Lower leg skin (tissue), 4 donors: ENCODE measurements around the gene GTPBP3. TPM values are rescaled to one million over a fixed set of nuclear protein-coding genes. Genes with fewer than 3 reads are reported as not detected.

Source experiments
- DNase-seq, 2 donors: peaks; one replicate each; pipeline ENCODE4 v3.0.0-alpha.2; 2019; ENCODE audit warnings: low spot score in 2 of 2
- H3K4me3 ChIP-seq: fragments of 200-600 bp; sonication (generic); 2 replicates; pipeline ENCODE4 v1.5.1; 2017; ENCODE audit warnings: mild to moderate bottlenecking, low read depth; ENCODE audit not compliant: poor library complexity, severe bottlenecking
- POLR2A ChIP-seq, 2 donors: fragments of 450-650 bp; IDR thresholded peaks; one replicate each; pipeline ENCODE4 v1.6.1; 2016 to 2017; ENCODE audit warnings: antibody characterized with exemption in 2 of 2, mild to moderate bottlenecking in 1 of 2, moderate library complexity in 1 of 2
- WGBS, 2 donors: methylation state at CpG; one replicate each; pipeline ENCODE4 v1.1.5; 2018; 5-methylcytosine and 5-hydroxymethylcytosine counted together
- intact Hi-C: fragments of 100-400 bp; cut with DNase I; formaldehyde crosslinking; loops from one replicate; pipeline ENCODE4 v1.15.0; 2023; ENCODE audit warnings: low total_unique reads
- total RNA-seq, 4 donors: library from RNA; depleted of rRNA; stranded (reverse); fragments of >200 nt; gene quantifications; one replicate each; pipeline ENCODE4 v1.1.0, GENCODE V29; 2016
- TF ChIP-seq, protein P1 (sequence below), 3 donors: fragments of 450-650 bp; IDR thresholded peaks; one replicate each; pipeline ENCODE4 v1.5.1; 2016; ENCODE audit warnings: antibody characterized with exemption in 3 of 3, mild to moderate bottlenecking in 3 of 3, moderate library complexity in 2 of 3

GTPBP3 gene
- total RNA-seq, 4 donors from 2014 or later, result 30.6 to 36.8 (median 35.0) TPM

DNA sequence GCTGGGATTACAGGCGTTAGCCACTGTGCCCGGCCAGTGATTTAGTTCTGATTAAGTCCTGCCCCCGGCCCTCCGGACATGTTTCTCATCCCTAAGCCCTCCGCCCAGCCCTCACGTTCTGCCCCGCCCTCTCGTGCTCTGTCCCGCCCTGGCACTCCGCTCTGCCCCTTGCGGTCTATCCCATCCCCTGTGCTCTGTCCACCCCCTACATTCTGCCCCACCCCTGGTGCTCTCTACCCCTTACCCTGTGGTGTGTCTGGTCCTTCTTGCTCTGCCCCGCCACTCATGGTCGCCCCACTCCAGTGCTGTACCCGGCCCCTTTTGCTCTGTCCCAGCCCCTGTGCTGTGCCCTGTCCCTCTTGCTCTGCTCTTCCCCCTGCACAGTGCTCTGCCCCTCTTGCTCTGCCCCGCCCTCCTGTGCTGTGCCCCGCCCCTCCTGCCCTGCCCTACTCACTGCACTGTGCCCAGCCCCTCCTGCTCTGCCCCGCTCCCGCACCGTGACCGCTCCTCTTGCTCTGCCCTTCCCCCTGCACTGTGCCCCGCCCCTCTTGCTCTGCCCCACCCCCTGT is 3.0 kb downstream of the GTPBP3 start:
- H3K4me3 ChIP-seq, result no peak overlapping the region
- intact Hi-C loops, result no loop called here
- WGBS, 2 donors, result 55 to 64% methylated on average over 21 of the region's 21 CpGs
- no peak for DNase-seq
- TF ChIP-seq POLR2A (IDR thresholded peaks at IDR 0.05), result no peak
- TF ChIP-seq, protein P1, sequence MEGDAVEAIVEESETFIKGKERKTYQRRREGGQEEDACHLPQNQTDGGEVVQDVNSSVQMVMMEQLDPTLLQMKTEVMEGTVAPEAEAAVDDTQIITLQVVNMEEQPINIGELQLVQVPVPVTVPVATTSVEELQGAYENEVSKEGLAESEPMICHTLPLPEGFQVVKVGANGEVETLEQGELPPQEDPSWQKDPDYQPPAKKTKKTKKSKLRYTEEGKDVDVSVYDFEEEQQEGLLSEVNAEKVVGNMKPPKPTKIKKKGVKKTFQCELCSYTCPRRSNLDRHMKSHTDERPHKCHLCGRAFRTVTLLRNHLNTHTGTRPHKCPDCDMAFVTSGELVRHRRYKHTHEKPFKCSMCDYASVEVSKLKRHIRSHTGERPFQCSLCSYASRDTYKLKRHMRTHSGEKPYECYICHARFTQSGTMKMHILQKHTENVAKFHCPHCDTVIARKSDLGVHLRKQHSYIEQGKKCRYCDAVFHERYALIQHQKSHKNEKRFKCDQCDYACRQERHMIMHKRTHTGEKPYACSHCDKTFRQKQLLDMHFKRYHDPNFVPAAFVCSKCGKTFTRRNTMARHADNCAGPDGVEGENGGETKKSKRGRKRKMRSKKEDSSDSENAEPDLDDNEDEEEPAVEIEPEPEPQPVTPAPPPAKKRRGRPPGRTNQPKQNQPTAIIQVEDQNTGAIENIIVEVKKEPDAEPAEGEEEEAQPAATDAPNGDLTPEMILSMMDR (IDR thresholded peaks at IDR 0.05), result no peak

DNA sequence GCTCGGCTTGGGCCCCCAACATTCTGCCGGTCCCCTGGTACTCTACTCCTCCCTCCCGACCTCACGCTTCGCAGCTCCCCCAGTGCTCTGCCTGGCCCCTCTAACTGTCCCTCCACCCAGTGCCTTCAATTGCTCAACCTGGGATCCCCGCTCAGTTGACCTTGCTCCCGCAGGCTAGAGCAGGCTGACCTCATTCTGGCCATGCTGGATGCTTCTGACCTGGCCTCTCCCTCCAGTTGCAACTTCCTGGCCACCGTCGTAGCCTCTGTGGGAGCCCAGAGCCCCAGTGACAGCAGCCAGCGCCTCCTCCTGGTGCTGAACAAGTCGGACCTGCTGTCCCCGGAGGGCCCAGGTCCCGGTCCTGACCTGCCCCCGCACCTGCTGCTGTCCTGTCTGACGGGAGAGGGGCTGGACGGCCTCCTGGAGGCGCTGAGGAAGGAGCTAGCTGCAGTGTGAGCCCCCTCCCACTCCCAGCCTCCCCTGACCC is 3.6 kb downstream of the GTPBP3 start:
- 68 to 81% methylated on average over 17 of the region's 17 CpGs for WGBS, 2 donors
- no peak for DNase-seq
- TF ChIP-seq, protein P1 (IDR thresholded peaks at IDR 0.05), result no peak
- no peak for TF ChIP-seq POLR2A (IDR thresholded peaks at IDR 0.05)

DNA sequence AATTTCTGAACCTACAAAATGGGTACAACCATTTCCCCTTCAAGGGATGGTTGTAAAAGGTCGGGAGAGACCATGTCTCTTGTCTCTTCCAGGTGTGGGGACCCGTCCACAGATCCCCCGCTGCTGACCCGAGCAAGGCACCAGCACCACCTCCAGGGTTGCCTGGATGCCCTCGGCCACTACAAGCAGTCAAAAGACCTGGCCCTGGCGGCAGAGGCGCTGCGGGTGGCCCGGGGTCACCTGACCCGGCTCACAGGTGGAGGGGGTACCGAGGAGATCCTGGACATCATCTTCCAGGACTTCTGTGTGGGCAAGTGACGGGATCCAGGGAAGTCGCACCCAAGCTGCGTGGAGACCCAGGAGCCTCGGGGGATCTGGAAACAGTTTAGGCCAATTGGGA is 4.0 kb downstream of the GTPBP3 start:
- WGBS, 2 donors, result 86 to 92% methylated on average over 9 to 14 of the region's 15 CpGs
- H3K4me3 ChIP-seq, result no peak overlapping the region
- intact Hi-C loops, result no loop called here
- no peak for DNase-seq
- no peak for TF ChIP-seq POLR2A (IDR thresholded peaks at IDR 0.05)
- TF ChIP-seq, protein P1 (IDR thresholded peaks at IDR 0.05), result no peak

More for the DNA sequence above, 3.6 kb downstream of the GTPBP3 start:
- intact Hi-C loops, result no loop called here
- no peak overlapping the region for H3K4me3 ChIP-seq

DNA sequence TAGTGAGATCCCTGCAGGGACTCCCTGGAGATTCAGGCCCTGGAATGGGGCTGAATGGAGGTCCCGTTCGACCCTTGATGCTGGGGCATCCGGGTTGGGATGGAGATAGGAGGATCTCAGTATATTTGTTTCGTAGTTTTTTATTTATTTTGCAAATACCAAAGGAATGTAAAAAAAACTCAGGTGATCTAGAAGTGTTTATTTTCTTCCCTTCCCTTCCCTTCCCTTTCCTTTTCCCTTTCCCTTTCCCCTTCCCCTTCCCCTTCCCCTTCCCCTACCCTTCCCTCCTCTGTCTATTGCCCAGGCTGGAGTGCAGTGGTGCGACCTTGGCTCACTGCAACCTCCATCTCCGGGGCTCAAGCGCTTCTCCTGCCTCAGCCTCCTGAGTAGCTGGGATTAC is 4.5 kb downstream of the GTPBP3 start:
- 81 to 86% methylated on average over 7 of the region's 7 CpGs for WGBS, 2 donors
- no peak overlapping the region for H3K4me3 ChIP-seq
- TF ChIP-seq POLR2A (IDR thresholded peaks at IDR 0.05), result no peak
- TF ChIP-seq, protein P1 (IDR thresholded peaks at IDR 0.05), result no peak
- intact Hi-C loops, result no loop called here
- no peak for DNase-seq

DNA sequence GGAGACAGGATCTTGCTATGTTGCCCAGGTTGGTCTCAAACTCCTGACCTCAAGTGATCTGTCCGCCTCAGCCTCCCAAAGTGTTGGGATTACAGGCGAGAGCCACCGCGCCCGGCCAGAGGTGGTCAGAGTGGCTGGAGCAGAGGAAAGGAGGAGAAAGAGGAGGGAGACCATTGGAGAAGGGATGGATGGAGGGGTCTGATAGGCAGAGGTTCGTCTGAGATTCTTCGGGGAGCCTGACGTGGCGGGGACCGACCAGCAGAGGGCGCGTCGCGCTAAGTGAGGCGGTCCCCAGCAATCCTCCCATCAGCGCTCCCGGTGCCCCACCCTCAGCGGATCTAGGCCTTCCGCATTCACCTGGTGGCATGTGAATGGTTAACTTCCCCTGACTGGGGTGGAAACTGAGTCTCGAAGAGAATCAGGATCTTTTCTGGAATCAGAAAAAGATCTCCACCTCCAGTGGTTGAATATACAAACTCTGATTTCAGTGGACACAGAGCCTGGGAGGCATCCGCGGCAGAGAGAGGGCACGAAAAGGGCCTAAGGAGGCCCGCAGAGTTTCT is 8.8 kb downstream of the GTPBP3 start:
- no peak for TF ChIP-seq POLR2A (IDR thresholded peaks at IDR 0.05)
- TF ChIP-seq, protein P1 (IDR thresholded peaks at IDR 0.05), result peak in 1 of 3 donors; percentile 86
- peak; percentile 68 to 96 for DNase-seq
- 13 to 18% methylated on average over 24 of the region's 24 CpGs for WGBS, 2 donors
- H3K4me3 ChIP-seq, result no peak overlapping the region
- intact Hi-C loops, result no loop called here
